ENCODE measurements around the gene OOSP3.
"Not testable (repeated sequence)": the region's sequence is repeated elsewhere in the genome, so short reads cannot be mapped to it uniquely, and the experiment has no call there.

OOSP3 gene

DNA sequence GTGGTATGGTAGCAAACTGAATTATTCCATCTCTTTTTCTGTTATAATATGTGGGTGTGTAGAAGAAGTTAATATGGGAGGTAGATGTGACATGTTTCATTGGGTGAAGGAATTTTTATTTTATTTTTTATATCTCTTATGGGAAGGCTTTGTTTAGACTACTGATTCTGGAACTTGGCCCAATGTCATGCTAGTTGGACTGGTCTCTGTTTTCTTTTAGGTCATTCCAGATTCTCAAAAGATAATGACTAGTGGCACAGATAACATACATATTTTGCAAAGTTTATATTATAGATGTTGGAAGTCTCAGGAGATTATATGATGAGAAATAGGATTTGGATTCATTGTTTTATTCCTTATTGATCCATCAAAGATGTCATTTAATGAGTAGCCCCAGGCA is 1.3 kb upstream of the OOSP3 start:
- no peak for DNase-seq

DNA sequence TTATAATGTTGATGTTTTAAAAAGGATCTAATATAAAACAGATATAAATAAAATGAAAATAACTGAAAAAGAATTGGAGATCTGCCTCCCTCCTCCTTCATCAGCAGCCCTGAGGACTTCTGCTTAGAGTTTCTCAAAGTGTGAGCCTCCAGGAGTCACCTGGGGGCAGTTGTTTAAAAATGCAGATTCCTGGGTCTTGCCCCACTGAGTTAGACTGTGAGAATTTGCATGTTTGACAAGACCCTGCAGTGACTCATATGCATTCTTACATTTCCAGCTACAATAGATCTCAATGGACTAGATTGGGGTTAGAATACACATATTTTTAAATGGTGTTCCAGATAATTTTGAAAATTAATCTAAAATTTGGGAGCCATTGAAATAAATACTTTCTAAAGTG is 798 bp upstream of the OOSP3 start:
- no peak for DNase-seq

DNA sequence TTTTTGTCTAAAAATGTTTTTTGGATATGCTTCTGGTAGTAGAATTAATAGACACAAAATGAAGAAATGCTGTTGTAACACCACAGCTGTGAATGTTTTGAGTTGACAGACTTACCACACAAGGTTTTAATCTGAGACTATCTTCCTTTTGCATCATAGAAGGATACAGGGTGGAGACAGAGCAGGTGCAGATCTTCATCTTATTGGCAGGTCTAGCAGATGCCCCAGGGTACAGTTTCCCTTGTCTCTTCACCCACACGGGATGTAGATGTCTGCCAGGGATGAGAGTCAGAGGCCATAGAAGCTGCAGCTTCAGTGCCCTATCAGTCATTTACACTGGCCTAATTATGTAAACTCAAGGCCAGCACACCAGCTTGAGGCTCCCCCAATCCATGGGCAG is 985 bp downstream of the OOSP3 start:
- DNase-seq, result no peak

DNA sequence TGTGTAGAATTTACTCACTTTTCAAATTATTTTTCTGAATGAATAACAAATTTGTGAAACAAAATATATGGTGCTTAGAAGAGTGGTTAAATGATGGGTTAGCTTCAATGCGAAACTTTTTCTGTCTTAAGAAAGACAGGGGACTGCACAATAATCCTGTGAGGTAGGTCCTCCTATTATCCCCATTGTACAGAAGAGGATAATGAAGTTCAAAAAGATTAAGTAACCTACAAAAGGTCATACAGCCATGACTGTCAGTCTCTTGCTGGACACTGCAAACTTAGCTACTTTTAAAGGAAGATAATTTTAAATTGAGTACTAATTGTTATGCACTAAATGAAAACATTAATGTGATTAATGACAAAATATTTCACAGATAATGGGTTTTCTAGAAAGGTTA is 5.0 kb downstream of the OOSP3 start:
- DNase-seq, result no peak

DNA sequence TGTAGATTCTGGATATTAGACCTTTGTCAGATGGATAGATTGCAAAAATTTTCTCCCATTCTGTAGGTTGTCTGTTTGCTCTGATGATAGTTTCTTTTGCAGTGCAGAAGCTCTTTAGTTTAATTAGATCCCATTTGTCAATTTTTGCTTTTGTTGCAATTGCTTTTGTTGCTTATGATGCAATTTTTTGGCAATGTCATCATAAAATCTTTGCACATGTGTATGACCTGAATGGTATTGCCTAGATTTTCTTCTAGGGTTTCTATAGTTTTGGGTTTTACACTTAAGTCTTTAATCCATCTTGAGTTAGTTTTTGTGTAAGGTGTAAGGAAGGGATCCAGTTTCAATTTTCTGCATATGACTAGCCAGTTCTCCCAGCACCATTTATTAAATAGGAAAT is 8.6 kb downstream of the OOSP3 start:
- not testable (repeated sequence) for DNase-seq

GRCh38 chr11:59891781-59892181 is 13.2 kb downstream of the OOSP3 start:
- DNase-seq, result no peak

- no peak for DNase-seq
Observed at GRCh38 chr11:59894616-59895015, 16.0 kb downstream of the OOSP3 start.

DNA sequence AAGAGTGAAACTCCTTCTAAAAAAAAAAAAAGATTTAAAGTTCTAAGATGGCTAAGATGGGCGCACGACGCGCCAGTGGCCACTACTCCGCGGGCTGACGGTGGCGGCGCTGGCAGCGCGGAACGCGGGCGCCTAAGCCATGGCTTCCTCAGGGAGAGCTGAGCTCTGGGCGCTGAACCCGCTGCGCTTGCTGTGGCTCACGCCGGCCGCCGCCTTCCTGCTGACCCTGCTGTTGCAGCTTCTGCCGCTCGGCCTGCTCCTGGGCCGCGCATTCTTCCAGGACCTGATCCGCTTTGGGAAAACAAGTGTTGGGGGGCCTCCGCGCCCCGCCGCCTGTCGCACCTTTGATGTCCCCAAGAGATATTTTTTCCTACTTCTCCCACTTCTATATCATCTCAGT is 19.5 kb downstream of the OOSP3 start:
- DNase-seq, result no peak

DNA sequence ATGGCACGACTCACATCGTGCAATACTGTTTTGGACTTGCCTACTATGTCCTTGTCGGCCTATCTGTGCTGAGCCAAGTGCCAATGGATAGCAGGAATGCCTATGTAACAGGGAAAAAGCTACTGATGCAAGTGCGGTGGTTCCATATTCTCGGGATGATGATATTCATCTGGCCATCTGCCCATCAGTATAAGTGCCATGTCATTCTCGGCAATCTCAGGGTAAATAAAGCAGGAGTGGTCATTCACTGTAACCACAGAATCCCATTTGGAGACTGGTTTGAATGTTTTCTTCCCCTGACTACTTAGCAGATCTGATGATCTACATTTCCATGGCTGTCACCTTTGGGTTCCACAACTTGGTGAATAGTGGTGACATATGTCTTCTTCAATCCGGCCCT is 20.1 kb downstream of the OOSP3 start:
- no peak for DNase-seq

GRCh38 chr11:59899532-59899931 is 20.9 kb downstream of the OOSP3 start:
- peak; percentile 7 for DNase-seq

- DNase-seq, result no peak
Observed at GRCh38 chr11:59900366-59901126, 22.0 kb downstream of the OOSP3 start.

DNA sequence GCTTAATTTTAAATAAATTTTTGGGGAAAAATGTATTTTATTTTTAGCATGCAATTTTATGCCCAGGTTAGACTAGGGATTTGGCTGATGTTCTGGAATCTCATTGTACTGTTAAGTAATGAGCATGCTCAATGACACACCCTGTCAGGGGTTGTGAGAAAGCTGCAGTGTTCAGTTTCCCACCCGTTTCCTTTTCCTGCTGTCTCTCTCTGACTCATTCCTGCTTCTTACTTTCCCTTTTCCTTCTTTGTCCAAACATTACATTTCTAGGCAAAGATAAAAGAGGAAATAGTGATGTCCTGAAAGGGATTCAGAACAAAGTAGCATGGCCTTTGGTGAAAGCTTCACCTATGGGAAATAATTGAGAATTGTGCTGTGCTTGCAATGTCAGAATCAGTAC is 22.7 kb downstream of the OOSP3 start:
- peak; percentile 20 for DNase-seq

DNA sequence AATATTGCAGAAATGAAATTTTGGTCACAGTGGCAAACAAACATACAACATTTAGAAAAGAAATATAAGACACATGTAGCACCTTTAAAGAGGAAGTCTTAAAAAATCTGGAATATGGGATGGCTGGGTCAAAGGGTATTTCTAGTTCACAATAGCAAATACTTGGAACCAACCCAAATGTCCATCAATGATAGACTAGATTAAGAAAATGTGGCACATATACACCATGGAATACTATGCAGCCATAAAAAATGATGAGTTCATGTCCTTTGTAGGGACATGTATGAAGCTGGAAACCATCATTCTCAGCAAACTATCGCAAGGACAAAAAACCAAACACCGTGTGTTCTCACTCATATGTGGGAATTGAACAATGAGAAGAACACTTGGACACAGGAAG is 25.0 kb downstream of the OOSP3 start:
- DNase-seq, result not testable (repeated sequence)

GRCh38 chr11:59918480-59918879 is 39.9 kb downstream of the OOSP3 start:
- DNase-seq, result peak; percentile 9

GRCh38 chr11:59918987-59919589 is 40.5 kb downstream of the OOSP3 start:
- DNase-seq, result peak; percentile 42

- peak; percentile 4 for DNase-seq
Observed at GRCh38 chr11:59923813-59924212, 45.2 kb downstream of the OOSP3 start.

DNA sequence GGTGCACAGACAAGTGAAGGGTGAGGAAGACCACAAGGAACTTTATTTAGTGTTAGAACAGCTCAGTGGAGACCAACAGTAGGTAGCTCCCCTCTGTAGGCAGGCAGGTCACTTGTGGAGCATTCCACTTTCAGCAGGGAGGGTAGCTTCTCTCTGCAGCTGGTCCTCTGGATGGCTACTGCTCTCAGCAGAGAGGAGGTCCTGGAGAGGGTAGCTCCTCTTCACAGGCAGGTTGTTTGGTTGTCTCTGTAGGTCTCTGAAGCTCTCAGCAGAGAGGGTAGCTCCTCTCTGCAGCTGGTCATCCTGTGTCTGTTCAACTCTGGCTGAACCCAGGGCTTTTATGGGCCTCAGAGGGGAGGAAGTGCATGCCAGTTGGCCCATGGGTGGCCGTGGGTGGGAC is 53.1 kb downstream of the OOSP3 start:
- DNase-seq, result no peak

DNA sequence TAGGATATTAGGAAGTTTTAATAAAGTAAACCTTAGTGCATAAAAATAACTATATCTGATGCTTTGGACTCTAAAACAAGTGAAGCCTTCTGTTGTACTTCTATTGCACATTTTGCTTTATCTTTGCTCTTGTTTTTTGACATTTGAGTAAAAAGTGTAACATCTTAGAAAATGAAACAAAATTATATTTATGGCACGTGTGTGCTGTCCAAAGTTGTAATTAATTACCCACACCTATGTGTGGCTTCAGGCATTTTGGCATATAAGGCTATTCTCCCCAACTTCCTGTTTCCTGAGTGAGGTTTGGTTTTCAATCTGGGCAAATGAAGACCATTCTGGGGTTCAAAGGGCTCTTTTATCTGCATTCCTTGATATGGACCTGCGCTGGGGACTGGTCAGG is 59.5 kb downstream of the OOSP3 start, which contains the start of gene OOSP1:
Gene OOSP1 (plus strand): TSS at position 301 of the 400 bp plus-strand sequence. CDS start 23 bp downstream, at position 324.
- no peak for DNase-seq

DNA sequence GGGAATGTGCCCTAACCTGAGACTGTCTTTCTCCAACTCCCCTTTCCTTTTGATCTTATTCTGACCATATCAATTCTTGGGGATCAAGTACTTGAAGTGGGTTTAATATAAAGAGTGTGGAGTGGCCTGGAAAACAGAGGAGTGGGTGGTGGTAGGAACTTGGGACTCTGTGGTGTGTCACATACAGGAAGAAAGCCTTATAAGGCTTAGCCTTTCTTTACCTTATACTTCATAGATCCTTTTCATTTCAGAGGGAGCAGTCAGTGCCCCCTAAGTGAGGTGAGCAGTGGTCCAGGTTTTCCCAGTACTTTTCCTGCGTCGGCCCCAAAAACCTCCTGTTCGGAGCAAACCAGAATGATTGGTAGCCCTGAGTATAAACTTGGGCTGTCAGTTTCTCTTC is 60.1 kb downstream of the OOSP3 start:
- no peak for DNase-seq

GRCh38 chr11:59939482-59939881 is 60.9 kb downstream of the OOSP3 start:
- DNase-seq, result no peak

GRCh38 chr11:59941091-59941490 is 62.5 kb downstream of the OOSP3 start:
- DNase-seq, result no peak

GRCh38 chr11:59943997-59944714 is 65.6 kb downstream of the OOSP3 start:
- no peak for DNase-seq

DNA sequence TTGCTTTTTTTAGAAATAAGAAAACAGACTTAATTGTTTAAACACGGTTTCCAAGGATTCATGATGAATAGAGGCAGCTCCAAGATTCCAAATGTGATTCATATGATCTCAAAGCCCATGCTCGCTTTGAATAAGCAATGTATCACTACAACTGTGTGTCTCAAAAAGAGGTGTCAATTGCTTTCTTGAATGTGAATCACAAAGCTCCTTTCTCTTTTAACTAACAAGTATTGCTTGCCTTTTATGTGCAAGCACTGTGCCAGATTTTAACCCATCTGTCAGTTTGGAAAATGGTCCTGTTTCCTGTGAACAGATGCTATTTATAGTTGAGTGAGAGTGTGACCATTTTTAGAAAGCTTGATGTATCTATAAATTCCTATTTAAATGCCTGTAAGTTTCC is 66.1 kb downstream of the OOSP3 start:
- no peak for DNase-seq
